GM12891 (cell line): ENCODE results near the gene ADD1.
"Not testable (repeated sequence)": the region's sequence is repeated elsewhere in the genome, so short reads cannot be mapped to it uniquely, and the experiment has no call there.

Experiments
- POLR2A ChIP-seq: IDR thresholded peaks from 2 replicates; pipeline ENCODE4 v1.6.1; 2011; ENCODE audit warnings: low read depth, low read length, control low read depth
- POLR2AphosphoS5 ChIP-seq: IDR thresholded peaks from 2 replicates; pipeline ENCODE4 v1.6.1; 2011; ENCODE audit warnings: low read depth, low read length, control low read depth
- POU2F2 ChIP-seq: IDR thresholded peaks from 2 replicates; pipeline ENCODE4 v1.6.1; 2011; ENCODE audit warnings: low read depth, mild to moderate bottlenecking, control low read depth, low read length, moderate library complexity
- TAF1 ChIP-seq: IDR thresholded peaks from 2 replicates; pipeline ENCODE4 v1.6.1; 2011; ENCODE audit warnings: low read depth, low read length, control low read depth

- not testable (repeated sequence) for TF ChIP-seq POLR2AphosphoS5, POU2F2, POLR2A, TAF1
Observed at GRCh38 chr4:2916696-2917095, 73.1 kb downstream of the ADD1 start.
